ENCODE results near the gene PIK3C2B. TPM values are rescaled to one million over a fixed set of nuclear protein-coding genes. Genes with fewer than 3 reads are reported as not detected.
"Not testable (repeated sequence)": the region's sequence is repeated elsewhere in the genome, so short reads cannot be mapped to it uniquely, and the experiment has no call there.

Gene PIK3C2B
- total RNA-seq, 2 donors from 2014 or later: 34.5 to 44.4 TPM

- TF ChIP-seq CTCF (IDR thresholded peaks at IDR 0.05): no peak
- ATAC-seq (ENCODE audit: insufficient number of reproducible peaks, low FRiP score, low read depth) (no peak), DNase-seq (ENCODE audit: low spot score) (no peak)
- H3K36me3 ChIP-seq: peaks cover 8% of the 10 kb centered on the region
- H3K4me1 ChIP-seq (ENCODE audit: control insufficient read depth in 1 of 2, low read depth in 2 of 2): peaks cover 12 to 24% of the 10 kb centered on the region in 2 donors
- H3K27ac ChIP-seq: no peak overlapping the region
- H3K4me3 ChIP-seq: no peak overlapping the region
- no peaks in the 10 kb centered on the region for H3K9me3 ChIP-seq
- no peaks in the 10 kb centered on the region for H3K27me3 ChIP-seq (replicated peaks; ENCODE audit: insufficient read depth)
Measured at GRCh38 chr1:204520834-204521709, 26.5 kb upstream of the PIK3C2B start.

- H3K27ac ChIP-seq; ATAC-seq (ENCODE audit: insufficient number of reproducible peaks, low FRiP score, low read depth); DNase-seq (ENCODE audit: low spot score); H3K27me3 ChIP-seq (replicated peaks; ENCODE audit: insufficient read depth); H3K9me3 ChIP-seq; H3K36me3 ChIP-seq: not testable (repeated sequence)
- H3K4me3 ChIP-seq: peak overlapping the region; percentile 84
- H3K4me1 ChIP-seq (ENCODE audit: control insufficient read depth in 1 of 2, low read depth in 2 of 2): peaks cover 12 to 28% of the 10 kb centered on the region in 2 donors
Measured at GRCh38 chr1:204517382-204517781, 22.8 kb upstream of the PIK3C2B start.

DNA sequence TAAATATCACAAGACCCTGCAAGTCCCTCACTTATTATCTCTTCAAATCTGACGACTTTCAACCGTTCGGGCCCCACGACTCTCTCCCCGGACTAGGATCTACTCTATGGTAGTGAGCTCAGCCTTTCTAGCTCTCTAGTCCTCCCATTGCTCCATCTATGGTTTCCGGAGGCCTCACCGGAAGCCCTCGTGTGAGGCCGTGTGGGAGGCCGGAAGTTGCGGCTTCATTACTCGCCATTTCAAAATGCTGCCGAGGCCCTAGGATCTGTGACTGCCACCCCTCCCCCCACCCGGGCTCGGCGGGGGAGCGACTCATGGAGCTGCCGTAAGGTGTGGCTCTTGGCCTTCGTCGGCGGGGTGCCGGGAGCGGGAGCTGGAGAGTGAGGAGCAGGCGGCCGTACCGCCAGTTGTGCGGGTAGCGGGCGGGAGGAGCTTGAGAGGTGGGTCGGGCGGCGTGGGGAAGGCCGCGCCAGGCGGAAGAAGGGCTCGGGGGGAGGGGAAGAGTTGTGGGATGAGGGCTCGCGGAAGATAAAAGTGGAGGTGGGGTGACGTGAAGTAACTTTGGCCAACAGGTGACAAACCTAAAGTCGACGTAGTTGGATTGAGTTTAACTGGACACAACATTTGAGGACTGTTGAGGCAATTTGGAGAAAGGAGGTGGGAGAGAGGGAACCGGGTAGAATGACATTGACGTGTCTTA is 21.7 kb upstream of the PIK3C2B start, which contains the start of gene MDM4:
TSS of gene MDM4 (plus strand) at position 227 of the 700 bp plus-strand sequence. CDS start 9,113 bp downstream, outside the sequence.
- H3K27ac ChIP-seq: peak within 1 kb of the TSS; percentile 84 to 92
- peaks cover 12 to 28% of the 10 kb centered on the region in 2 donors for H3K4me1 ChIP-seq (ENCODE audit: control insufficient read depth in 1 of 2, low read depth in 2 of 2)
- no peak for TF ChIP-seq CTCF (IDR thresholded peaks at IDR 0.05)
- no peaks in the 10 kb centered on the region for H3K9me3 ChIP-seq
- H3K36me3 ChIP-seq: peaks cover 6% of the 10 kb centered on the region
- H3K4me3 ChIP-seq: peak within 1 kb of the TSS; percentile 84
- peak; percentile 82 for DNase-seq (ENCODE audit: low spot score)
- H3K27me3 ChIP-seq (replicated peaks; ENCODE audit: insufficient read depth): no peaks in the 10 kb centered on the region
- ATAC-seq (ENCODE audit: insufficient number of reproducible peaks, low FRiP score, low read depth): peak; percentile 96

- no peak for DNase-seq (ENCODE audit: low spot score)
- Histone ChIP-seq H3K9me3 (no peaks in the 10 kb centered on the region), H3K4me1 (ENCODE audit: control insufficient read depth in 1 of 2, low read depth in 2 of 2) (peaks cover 5 to 24% of the 10 kb centered on the region in 2 donors), H3K36me3 (peaks cover 6% of the 10 kb centered on the region), H3K27ac (no peak overlapping the region), H3K27me3 (replicated peaks; ENCODE audit: insufficient read depth) (no peaks in the 10 kb centered on the region), H3K4me3 (no peak overlapping the region)
- no peak for TF ChIP-seq CTCF (IDR thresholded peaks at IDR 0.05)
- no peak for ATAC-seq (ENCODE audit: insufficient number of reproducible peaks, low FRiP score, low read depth)
Measured at GRCh38 chr1:204514828-204515227, 20.2 kb upstream of the PIK3C2B start.

DNA sequence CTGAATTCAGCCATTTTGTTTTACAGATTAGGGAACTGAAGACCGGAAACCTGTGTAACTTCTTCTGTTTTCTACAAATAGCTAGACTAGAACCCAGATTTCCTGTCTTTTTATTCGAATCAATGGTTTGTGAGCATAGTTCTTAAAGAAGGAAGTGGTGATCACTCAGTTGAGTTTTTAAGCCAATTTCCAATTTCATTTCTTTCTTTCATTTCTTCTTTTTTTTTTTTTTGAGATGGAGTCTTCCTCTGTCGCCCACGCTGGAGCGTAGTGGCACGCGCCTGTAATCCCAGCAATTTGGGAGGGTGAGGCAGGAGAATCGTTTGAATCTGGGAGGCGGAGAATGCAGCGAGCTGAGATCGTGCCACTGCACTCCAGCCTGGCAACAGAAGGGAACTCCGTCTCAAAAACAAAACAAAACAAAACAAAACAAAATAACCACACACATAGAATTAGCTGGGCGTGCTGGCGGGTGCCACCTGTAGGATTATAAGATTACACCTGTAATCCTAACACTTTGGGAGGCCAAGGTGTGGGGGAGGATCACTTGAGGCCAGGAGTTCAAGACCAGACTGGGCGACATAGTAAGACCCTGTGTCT is 18.6 kb upstream of the PIK3C2B start:
- H3K27me3 ChIP-seq (replicated peaks; ENCODE audit: insufficient read depth): no peaks in the 10 kb centered on the region
- H3K4me1 ChIP-seq (ENCODE audit: control insufficient read depth in 1 of 2, low read depth in 2 of 2): peaks cover 5 to 18% of the 10 kb centered on the region in 2 donors
- H3K4me3 ChIP-seq: no peak overlapping the region
- H3K36me3 ChIP-seq: peaks cover under 1% of the 10 kb centered on the region
- no peaks in the 10 kb centered on the region for H3K9me3 ChIP-seq
- DNase-seq (ENCODE audit: low spot score): no peak
- TF ChIP-seq CTCF (IDR thresholded peaks at IDR 0.05): no peak
- H3K27ac ChIP-seq: peak overlapping the region in 1 of 2 donors; percentile 13
- ATAC-seq (ENCODE audit: insufficient number of reproducible peaks, low FRiP score, low read depth): no peak

Measured in thoracic aorta (tissue), 2 donors.